NCI-H2081 treated with DMSO at 0.1 percent for 48 hours (cell line): ENCODE data around the gene CDPF1.

Experiments
- DNase-seq: peaks from one replicate; lab custom pipeline; 2025; lab: John Stamatoyannopoulos, UW

Gene CDPF1

GRCh38 chr22:46250035-46250782 is at the start of gene CDPF1:
TSS of gene CDPF1 (minus strand) at chr22:46250293. CDS start at chr22:46248284, 2,009 bp downstream.
- DNase-seq = no peak

GRCh38 chr22:46299101-46299500 is 49.0 kb upstream of the CDPF1 start:
- DNase-seq = no peak

GRCh38 chr22:46297151-46297812 is 47.2 kb upstream of the CDPF1 start:
- no peak for DNase-seq

- DNase-seq = peak; percentile 72
Observed at GRCh38 chr22:46296257-46297150, 46.4 kb upstream of the CDPF1 start, which contains the start of gene GTSE1. TSS of gene GTSE1 (plus strand) at chr22:46296870. CDS start at chr22:46297401, 531 bp downstream.

GRCh38 chr22:46295277-46295971 is 45.3 kb upstream of the CDPF1 start:
- DNase-seq = no peak

DNA sequence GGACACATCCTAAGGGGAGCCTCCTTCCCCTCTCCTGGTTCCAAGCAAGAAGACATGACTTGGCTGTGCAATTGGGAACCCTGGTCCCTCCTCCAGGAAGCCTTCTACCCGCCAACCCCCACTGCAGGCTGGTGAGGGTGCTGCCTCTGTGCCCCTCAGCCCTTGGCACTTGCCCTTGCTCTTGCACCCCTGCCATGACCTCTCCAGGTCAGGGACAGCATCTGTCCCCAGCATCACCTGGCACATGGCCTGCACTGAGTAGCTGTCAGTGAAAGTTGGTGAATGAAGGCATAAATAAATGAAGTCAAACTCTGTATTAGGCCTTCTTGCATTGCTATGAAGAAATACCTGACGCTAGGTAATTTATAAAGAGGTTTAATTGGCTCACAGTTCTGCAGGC is 44.7 kb upstream of the CDPF1 start:
- no peak for DNase-seq

DNA sequence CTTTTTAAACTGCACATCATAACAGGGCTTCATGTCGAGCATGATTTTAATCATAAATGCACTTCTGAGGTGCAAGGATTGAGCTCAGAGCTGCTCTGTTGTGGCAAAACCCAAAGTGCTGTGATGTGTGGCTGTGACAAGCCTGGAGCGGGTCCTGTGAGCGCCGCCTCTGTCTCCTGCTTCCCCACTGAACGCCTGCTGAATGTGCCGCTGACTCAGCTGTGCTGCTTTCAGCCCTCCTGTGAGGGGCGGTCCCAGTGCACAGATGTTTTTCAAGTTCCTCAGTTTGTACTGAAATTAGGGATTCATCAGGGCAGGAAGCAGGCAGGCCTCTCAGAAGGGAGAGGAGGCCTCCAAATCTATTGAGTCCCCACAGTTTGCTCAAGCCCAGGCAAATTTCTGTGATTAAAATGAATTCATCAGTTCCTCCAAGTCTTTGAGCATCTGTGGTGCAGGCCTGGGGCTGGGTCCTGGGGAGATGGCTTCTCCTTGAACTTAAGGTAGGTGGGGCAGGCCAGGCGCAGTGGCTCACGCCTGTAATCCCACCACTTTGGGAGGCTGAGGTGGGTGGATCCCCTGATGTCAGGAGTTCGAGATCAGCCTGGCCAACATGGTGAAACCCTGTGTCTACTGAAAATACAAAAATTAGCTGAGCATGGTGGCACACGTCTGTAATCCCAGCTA is 43.6 kb upstream of the CDPF1 start:
- no peak for DNase-seq

DNA sequence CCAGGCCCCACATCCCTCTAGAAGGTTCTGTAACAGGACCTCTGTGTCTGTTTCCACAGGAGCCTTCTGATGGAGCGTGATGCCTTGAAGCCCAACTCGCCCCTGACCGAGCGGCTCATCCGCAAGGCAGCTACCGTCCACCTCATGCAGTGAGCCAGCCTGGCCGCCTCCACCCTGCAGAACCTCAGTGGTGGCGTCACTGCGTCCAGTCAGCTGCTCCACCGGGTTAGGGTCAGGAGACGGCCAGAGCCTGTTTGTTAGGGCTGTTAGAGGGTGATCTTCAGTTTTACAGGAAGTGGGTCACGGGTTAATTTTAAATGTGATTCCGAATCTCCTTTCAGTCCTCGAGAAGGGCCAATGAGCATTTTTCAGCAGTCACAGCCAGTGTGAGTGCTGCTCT is 42.6 kb upstream of the CDPF1 start:
- no peak for DNase-seq

- no peak for DNase-seq
Observed at GRCh38 chr22:46292173-46292572, 42.1 kb upstream of the CDPF1 start.

DNA sequence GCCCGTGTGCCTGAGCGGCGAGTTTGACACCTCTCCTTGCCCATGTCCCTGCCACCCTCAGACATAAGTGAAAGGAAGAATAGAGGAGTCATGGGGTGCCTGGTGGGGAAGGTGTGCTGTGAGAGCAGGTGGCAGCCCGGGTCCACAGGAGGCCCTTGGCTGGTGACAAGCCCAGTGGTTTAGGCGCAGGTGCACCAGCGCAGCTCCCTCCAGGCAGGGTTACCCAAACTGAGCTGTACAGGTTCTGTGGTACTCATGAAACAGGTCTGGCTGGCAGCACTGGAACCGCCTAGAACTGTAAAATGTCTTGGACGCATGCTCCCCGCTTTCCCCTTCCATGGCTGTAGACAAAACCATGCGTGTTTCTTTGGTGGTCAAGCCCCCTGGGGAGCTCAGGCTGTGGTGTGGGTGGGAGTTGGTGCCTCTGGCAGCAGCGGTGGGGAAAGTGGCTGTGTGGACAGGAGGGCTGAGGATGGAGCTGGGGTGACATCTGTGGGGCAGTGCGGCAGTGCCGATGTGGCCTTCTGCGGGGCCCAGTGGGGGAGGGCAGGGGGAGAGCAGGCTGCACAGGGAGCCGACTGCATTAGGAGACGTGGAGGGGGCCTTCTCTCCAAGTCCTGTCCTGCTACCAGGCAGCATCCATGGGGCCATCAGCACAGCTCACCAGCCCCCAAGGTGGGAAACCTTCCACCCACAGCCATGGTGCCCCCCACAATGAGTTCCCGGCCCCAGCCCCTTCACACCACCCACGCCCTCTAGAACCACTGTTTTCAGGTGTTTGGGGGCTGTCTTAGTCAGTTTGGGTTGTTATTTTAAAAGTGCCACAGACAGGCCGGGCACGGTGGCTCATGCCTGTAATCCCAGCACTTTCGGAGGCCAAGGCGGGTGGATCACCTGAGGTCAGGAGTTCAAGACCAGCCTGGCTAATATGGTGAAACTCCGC is 41.0 kb upstream of the CDPF1 start:
- no peak for DNase-seq

DNA sequence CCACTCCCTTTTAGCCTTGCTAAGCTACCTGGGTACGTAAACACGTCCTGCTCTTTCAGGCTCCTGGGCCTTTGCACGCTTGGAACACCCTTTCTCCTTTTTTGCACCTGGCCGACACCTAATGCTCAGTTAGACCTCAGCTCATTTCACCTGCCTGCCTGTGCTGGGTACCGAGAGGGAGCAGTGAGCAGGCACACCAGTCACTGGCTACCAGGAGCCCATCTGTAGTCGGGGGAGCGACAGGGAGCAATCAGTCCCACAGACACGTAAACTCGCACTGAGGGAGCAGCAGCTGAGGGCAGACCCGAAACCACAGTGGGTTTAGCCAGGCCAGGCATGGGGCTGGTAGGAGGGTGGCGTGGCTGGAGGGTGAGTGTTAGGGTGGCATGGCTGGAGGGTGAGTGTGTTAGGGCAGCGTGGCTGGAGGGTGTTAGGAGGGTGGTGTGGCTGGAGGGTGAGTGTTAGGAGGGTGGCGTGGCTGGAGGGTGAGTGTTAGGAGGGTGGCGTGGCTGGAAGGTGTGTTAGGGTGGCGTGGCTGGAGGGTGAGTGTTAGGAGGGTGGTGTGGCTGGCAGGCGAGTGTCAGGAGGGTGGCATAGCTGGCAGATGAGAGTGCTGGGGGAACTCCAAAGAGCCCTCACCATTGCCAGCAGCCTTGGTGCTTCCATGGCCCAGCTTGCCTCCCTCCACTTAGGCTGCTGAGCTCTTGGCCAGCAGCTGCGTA is 40.2 kb upstream of the CDPF1 start:
- no peak for DNase-seq

DNA sequence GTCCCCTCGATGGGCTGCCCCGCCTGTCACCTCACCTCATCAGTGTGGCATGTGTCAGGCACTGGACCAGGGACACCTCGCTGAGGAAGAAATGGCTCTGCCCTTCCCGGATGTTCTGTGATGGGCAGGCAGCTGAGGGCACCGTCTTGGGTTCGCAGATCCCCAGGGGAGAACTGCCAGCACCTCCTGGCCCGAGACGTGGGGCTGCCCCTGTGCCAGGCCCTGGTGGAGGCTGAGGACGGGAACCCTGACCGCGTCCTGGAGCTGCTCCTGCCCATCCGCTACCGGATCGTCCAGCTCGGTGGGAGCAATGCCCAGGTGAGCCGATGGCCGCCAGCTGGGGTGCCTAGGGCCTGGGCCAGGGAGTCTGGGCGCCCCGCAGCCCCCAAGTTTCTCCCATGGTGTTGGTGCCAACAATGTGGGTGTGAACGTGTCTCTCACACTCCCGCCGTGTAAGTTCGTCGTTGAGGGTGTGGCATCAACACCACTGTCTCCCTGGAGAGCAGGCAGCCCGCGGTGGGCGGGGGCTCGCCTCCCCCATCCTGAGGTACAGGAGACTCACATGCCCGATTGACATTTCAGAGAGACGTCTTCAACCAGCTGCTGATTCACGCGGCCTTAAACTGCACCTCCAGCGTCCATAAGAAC is 39.3 kb upstream of the CDPF1 start:
- DNase-seq = no peak

- no peak for DNase-seq
Observed at GRCh38 chr22:46288846-46289243, 38.8 kb upstream of the CDPF1 start.

- no peak for DNase-seq
Observed at GRCh38 chr22:46287873-46288751, 38.0 kb upstream of the CDPF1 start.

GRCh38 chr22:46286941-46287872 is 37.1 kb upstream of the CDPF1 start:
- no peak for DNase-seq

GRCh38 chr22:46286006-46286405 is 35.9 kb upstream of the CDPF1 start:
- no peak for DNase-seq
